Omental fat pad (tissue), 4 donors: ENCODE results near the gene CRTC2. TPM values are rescaled to one million over a fixed set of nuclear protein-coding genes. Genes with fewer than 3 reads are reported as not detected.

Source experiments
- ATAC-seq: fragments of 150-250 bp; one replicate; pipeline ENCODE4 v1.9.1; 2016; ENCODE audit warnings: mild to moderate bottlenecking, moderate library complexity; ENCODE audit not compliant: low FRiP score
- DNase-seq: peaks from one replicate; pipeline ENCODE4 v3.0.0-alpha.2; 2019; ENCODE audit warnings: low spot score
- total RNA-seq, 4 donors: library from RNA; depleted of rRNA; stranded (reverse); fragments of >200 nt; gene quantifications; one replicate each; pipeline ENCODE4 v1.1.0, GENCODE V29; 2016
- TF ChIP-seq, protein P1 (sequence below), 3 donors: fragments of 450-650 bp; IDR thresholded peaks; one replicate each; pipeline ENCODE4 v1.5.1; 2016 to 2017; ENCODE audit warnings: antibody characterized with exemption in 3 of 3, mild to moderate bottlenecking in 3 of 3, moderate library complexity in 2 of 3

Gene CRTC2
- total RNA-seq, 4 donors from 2014 or later = 11.9 to 17.7 (median 16.3) TPM

DNA sequence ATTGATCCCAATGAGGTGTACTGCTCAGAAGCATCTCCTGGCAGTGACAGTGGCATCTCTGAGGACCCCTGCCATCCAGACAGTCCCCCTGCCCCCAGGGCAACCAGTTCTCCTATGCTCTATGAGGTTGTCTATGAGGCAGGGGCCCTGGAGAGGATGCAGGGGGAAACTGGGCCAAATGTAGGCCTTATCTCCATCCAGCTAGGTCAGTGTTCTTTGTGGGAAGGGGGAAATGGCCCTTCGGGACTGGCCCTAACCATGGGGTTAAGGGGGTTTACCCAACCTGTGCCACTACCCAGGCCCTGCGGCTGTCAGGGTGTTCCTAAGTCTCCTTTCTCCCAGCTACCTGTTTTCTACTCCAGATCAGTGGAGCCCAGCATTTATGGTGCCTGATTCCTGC is 10.6 kb upstream of the CRTC2 start:
- no peak for ATAC-seq
- DNase-seq = no peak
- TF ChIP-seq, protein P1, sequence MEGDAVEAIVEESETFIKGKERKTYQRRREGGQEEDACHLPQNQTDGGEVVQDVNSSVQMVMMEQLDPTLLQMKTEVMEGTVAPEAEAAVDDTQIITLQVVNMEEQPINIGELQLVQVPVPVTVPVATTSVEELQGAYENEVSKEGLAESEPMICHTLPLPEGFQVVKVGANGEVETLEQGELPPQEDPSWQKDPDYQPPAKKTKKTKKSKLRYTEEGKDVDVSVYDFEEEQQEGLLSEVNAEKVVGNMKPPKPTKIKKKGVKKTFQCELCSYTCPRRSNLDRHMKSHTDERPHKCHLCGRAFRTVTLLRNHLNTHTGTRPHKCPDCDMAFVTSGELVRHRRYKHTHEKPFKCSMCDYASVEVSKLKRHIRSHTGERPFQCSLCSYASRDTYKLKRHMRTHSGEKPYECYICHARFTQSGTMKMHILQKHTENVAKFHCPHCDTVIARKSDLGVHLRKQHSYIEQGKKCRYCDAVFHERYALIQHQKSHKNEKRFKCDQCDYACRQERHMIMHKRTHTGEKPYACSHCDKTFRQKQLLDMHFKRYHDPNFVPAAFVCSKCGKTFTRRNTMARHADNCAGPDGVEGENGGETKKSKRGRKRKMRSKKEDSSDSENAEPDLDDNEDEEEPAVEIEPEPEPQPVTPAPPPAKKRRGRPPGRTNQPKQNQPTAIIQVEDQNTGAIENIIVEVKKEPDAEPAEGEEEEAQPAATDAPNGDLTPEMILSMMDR (IDR thresholded peaks at IDR 0.05) = no peak

DNA sequence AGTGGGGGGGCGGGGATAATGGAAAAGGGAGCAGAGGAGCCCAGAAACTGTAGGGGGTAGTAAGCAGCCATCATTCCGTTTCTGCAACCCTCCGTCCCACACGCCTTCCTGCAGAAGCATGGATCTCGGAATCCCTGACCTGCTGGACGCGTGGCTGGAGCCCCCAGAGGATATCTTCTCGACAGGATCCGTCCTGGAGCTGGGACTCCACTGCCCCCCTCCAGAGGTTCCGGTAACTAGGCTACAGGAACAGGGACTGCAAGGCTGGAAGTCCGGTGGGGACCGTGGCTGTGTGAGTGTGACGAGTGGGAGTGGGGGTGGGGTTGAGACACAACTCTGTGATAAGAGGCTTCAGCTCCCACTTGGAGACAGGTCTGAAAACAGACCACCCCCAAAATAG is 10.0 kb upstream of the CRTC2 start:
- no peak for ATAC-seq
- no peak for DNase-seq
- TF ChIP-seq, protein P1 (IDR thresholded peaks at IDR 0.05) = no peak

DNA sequence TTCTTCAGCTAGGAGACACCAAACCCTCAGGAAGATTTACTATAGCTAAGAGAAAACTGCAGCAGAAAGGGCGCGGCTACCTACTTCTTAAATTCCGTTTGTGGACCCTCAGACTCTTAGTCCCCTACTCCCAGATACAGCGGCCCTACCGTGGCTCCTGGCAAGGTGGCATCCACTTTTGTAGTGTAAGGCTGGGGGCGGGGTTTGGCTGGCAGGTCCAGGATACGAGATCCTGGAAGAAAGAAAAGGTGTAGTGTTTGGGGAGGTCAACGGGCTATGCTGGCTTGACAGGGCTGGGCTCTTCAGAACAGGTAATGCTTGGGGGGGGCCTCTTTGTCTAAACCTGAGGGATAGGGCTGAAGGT is 9.6 kb upstream of the CRTC2 start:
- DNase-seq (no peak), ATAC-seq (no peak)
- TF ChIP-seq, protein P1 (IDR thresholded peaks at IDR 0.05) = no peak

DNA sequence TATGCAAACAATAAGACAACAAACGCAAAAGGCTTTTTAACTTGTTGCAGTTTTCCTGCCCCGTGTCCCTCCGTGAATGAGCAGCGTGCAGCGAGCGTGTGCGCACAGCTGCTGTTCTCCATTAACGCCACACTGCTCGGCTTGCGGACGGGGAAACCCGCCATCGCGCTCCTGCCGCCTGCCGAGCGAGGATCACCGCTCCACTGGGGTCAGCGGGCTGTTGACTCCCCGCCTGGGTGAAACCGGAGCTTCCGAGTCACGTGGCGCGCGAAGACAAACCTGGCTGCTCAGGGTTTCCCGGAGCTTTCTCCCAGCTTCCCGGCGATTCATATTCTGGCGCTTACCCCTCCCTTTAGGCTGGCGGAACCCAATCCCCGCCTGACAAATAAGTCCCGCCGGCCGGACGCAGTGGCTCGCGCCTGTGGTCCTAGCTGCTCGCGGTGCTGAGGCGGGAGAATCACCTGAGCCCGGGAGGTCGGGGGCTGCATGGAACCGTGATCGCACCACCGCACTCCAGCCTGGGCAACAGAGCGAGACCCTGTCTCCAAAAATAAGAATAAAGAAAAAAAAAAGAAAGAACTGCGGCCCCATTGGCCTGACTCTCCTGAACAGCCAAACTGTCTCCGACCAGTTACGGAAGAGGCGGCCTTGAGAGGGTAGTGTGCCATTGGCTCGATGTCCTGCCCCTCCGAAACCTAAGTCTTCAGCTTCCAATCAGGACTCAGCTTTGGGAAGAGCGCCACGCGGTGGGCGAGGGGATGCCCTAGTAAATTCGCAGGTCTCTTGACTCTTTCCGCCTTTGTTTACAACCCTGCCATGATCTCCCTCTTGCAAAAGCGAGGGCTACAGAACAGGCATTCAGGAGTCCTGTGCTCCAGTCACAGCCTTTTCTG is 8.9 kb upstream of the CRTC2 start, which contains the start of gene CREB3L4:
Gene CREB3L4 (plus strand): TSS at position 796 of the 893 bp plus-strand sequence. CDS start 624 bp downstream, outside the sequence.
- ATAC-seq = peak; percentile 88

DNA sequence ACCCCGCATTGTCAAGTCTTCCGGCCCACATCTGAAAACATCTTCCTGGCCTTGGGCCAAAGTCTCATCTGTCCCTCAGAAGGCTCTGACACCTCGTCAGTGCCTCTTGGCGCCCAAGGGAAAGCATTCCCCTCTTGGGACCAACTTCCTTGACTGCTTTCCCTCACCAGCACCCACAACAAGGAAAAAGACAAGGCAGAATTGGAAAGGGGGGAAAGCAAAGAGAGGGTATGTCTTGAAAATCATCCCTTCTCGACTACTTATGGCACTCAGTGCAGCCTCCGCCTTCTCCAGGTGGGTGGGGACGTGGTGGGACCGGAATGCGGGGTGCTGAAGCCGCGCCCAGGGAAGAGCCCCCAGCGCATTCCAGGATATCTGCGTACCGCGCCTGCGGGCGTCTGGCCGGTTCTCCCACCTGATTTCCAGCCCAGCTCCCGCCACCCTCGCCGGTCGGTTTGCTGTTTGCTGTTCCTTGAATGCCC is 5.5 kb upstream of the CRTC2 start:
- TF ChIP-seq, protein P1 (IDR thresholded peaks at IDR 0.05) = no peak
- DNase-seq (no peak), ATAC-seq (peak; percentile 41)

More for the DNA sequence above, 8.9 kb upstream of the CRTC2 start, which contains the start of gene CREB3L4:
- DNase-seq = peak; percentile 72
- TF ChIP-seq, protein P1 (IDR thresholded peaks at IDR 0.05) = no peak

DNA sequence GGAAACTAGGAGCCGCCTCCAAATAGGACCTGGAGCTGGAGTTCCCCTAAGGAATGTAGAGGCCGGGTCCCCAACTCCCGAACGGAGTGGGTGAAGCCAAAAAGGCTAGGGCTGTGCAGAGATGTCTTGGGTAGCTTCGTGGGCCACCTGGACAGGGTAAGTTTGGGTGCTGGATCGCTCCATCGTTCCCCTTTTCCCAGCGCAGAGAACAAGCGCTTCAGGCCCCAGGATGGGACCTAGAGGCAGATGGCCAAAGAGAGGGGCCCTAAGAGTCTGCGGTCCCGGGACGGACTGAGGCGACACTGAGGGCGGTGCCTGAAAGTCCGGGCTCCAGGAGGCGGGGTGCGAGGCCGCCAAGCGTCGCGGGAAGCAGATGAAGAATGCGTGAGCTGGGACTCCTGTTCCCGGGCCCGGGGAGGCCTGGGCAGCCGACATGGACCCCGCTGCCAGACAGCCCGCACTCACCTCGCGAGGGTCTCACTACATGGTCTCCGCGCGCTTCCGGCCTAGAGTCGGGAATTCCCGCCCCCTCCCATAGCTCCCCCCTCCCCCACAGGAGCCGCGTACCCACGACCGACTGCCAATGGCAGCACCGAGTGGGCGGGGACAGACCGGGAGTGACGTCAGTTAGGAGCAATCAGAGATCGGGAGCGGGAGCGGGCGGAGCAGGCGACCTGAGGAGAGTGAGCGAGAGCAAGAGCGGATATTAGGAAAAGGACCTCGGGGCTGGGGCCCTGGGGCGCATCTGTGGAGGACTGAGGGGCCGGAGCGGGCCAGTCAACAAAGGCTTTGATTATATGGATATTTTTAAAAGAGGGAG is 4.8 kb upstream of the CRTC2 start, which contains the start of gene SLC39A1:
Gene SLC39A1 (minus strand): TSS at position 508 of the 820 bp plus-strand sequence. CDS start 822 bp downstream, outside the sequence.
- DNase-seq = peak; percentile 99
- TF ChIP-seq, protein P1 (IDR thresholded peaks at IDR 0.05) = no peak
- peak; percentile 63 for ATAC-seq
